Measurements from ENCODE around the gene HNF4A.

GRCh38 chr20:44414808-44415207, 59.3 kb downstream of the HNF4A start:
- TF ChIP-seq YY1 (IDR thresholded peaks at IDR 0.05; ENCODE audit: insufficient read depth, insufficient replicate concordance, low read depth, low read length), result no peak
- TF ChIP-seq TEAD2 (CRISPR knock-in tag; IDR thresholded peaks at IDR 0.05), result no peak
- TF ChIP-seq MAFK (conservative IDR thresholded peaks at IDR 0.05 in 1 of 2, IDR thresholded peaks at IDR 0.05 in 1 of 2; ENCODE audit: low read length in 2 of 2), result no peak
